Memory B cell (primary cell): ENCODE data around the gene NUP43.
"Not testable (repeated sequence)": the region's sequence is repeated elsewhere in the genome, so short reads cannot be mapped to it uniquely, and the experiment has no call there.

Experiments
- ATAC-seq: fragments of 150-1000 bp; cut with Tn5 transposase; 2 replicates; pipeline ENCODE4 v1.10.0; 2021; ENCODE audit warnings: low read depth, mild to moderate bottlenecking, moderate library complexity
- DNase-seq, 2 donors: peaks; one replicate each; pipeline ENCODE4 v3.0.0; 2022; ENCODE audit warnings: low spot score in 2 of 2
- H3K27ac Mint-ChIP-seq: one replicate; pipeline ENCODE4 v1.8.0; 2022; ENCODE audit warnings: mild to moderate bottlenecking, moderate library complexity, mixed read lengths
- H3K27me3 Mint-ChIP-seq: one replicate; pipeline ENCODE4 v1.8.0; 2022; ENCODE audit warnings: mixed read lengths
- H3K36me3 Mint-ChIP-seq: one replicate; pipeline ENCODE4 v1.8.0; 2022; ENCODE audit warnings: mild to moderate bottlenecking, mixed read lengths
- H3K4me1 Mint-ChIP-seq: one replicate; pipeline ENCODE4 v1.8.0; 2022; ENCODE audit warnings: mixed read lengths
- H3K4me3 Mint-ChIP-seq: one replicate; pipeline ENCODE4 v1.8.0; 2022; ENCODE audit warnings: mild to moderate bottlenecking, moderate library complexity, mixed read lengths
- H3K9me3 Mint-ChIP-seq: one replicate; pipeline ENCODE4 v1.8.0; 2022; ENCODE audit warnings: mixed read lengths

NUP43 gene

DNA sequence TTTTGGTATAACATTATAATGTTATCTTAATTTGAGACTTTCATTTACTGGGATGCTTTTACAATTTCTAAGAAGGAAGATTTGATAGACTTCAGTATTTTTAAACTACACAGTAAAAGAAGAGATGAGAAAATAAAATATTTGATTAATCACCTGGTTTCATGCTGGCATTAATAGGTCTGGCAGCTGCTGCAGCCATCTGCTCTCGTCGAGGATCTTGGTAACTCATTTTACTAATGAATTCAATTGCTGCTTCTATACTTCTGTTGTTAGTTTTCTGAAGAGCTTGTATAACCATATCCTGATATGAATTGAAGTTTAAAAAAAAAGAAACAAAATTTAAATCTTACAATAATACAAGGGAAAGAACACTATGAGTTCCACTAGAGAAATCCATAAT lies 51.4 kb downstream of the NUP43 start:
- ATAC-seq (no peak), DNase-seq (no peak)
- Mint-ChIP-seq H3K4me3 (no peak overlapping the region), H3K27ac (no peak overlapping the region), H3K36me3 (peaks cover 14% of the 10 kb centered on the region), H3K27me3 (no peaks in the 10 kb centered on the region), H3K9me3 (no peaks in the 10 kb centered on the region), H3K4me1 (peaks cover 6% of the 10 kb centered on the region)

DNA sequence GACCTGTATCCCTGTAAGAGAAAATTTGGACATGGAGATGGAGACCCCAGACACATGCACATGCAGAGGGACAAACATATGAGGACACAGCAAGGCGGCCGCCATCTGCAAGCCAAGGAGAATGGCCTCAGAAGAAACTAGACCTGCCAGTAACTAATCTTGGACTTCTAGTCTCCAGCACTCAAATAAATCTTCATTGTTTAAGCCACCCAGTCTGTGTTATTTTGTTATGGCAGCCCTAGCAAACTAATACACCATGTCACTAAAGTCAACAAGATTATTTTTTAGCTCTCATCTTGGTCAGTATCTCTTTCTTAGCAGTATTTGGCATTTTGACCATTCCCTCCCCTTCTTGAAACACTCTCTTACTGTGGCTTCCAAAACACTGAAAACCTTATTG lies 55.1 kb downstream of the NUP43 start:
- Mint-ChIP-seq H3K27ac (peak overlapping the region; percentile 23), H3K4me1 (peaks cover 7% of the 10 kb centered on the region), H3K9me3 (no peaks in the 10 kb centered on the region), H3K36me3 (peaks cover 23% of the 10 kb centered on the region), H3K4me3 (no peak overlapping the region), H3K27me3 (no peaks in the 10 kb centered on the region)
- DNase-seq (no peak), ATAC-seq (no peak)

DNA sequence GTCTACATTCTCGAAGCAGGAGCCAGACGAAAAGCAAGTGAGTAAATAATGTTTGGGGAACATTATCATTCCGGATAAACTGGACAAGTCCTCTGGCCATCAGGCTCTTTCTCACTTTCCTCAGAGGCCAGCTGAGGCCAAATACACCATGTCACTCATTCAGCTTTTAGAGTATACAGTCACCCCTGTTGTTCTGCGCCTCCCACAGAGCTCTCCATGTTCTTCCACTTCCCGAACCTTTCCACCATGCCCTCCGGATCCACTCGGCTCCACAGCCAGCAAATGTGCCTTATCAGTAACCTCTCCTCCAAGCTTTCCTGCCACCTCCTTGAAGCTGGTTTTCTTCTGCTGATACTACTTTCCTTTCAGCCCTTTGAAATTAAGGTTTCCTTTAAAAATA lies 60.1 kb downstream of the NUP43 start:
- no peaks in the 10 kb centered on the region for H3K9me3 Mint-ChIP-seq
- DNase-seq, result no peak
- H3K27me3 Mint-ChIP-seq, result no peaks in the 10 kb centered on the region
- no peak overlapping the region for H3K4me3 Mint-ChIP-seq
- H3K36me3 Mint-ChIP-seq, result peaks cover 21% of the 10 kb centered on the region
- H3K27ac Mint-ChIP-seq, result peak overlapping the region; percentile 49
- H3K4me1 Mint-ChIP-seq, result peaks cover 3% of the 10 kb centered on the region
- ATAC-seq, result no peak

DNA sequence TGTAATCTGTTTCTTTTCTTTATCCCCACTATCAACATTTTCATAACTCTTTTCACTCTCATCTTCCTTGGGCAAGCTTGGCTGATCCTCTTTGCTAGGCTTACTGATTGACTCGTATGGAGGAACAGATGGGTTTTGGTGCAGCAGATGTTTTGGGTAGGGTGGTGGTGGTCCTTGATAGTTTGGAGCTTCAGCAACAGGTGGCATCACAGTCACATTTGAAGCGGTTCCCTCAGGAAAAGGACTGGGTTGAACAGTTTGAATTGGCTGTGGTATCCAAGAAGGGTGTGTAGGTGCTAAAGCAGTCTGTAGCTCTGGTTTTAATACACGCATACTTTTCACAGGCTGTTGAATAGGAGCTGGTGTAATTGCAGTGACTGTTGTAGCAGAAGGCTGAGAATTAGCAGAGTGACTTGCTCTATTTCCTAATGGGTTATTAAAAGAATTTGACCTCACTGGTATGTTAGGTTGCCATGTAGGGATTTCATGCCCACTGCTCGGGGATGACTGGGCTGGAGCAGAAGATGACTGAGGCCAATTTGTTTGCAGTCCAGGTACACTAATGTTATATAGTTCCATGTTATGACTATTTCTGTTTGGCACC lies 63.0 kb downstream of the NUP43 start:
- peaks cover 7% of the 10 kb centered on the region for H3K4me1 Mint-ChIP-seq
- DNase-seq (no peak), ATAC-seq (no peak)
- H3K27ac Mint-ChIP-seq, result no peak overlapping the region
- peaks cover 16% of the 10 kb centered on the region for H3K36me3 Mint-ChIP-seq
- no peaks in the 10 kb centered on the region for H3K9me3 Mint-ChIP-seq
- H3K4me3 Mint-ChIP-seq, result no peak overlapping the region
- no peaks in the 10 kb centered on the region for H3K27me3 Mint-ChIP-seq

DNA sequence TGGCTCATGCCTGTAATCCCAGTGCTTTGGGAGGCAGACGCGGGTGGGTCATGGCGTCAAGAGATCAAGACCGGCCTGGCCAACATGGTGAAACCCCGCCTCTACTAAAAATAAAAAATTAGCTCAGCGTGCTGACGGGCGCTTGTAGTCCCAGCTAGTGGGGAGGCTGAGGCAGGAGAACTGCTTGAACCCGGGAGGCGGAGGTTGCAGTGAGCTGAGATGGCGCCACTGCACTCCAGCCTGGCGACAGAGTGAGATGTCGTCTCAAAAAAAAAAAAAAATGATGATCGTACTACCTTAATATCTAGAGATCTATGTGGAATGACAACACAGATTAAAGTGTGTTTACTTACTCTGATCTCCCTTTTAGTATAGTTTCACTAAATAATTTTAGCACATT lies 64.5 kb downstream of the NUP43 start:
- not testable (repeated sequence) for H3K9me3 Mint-ChIP-seq, ATAC-seq, H3K27me3 Mint-ChIP-seq, DNase-seq, H3K27ac Mint-ChIP-seq, H3K4me3 Mint-ChIP-seq, H3K4me1 Mint-ChIP-seq
- H3K36me3 Mint-ChIP-seq, result peaks cover 17% of the 10 kb centered on the region

DNA sequence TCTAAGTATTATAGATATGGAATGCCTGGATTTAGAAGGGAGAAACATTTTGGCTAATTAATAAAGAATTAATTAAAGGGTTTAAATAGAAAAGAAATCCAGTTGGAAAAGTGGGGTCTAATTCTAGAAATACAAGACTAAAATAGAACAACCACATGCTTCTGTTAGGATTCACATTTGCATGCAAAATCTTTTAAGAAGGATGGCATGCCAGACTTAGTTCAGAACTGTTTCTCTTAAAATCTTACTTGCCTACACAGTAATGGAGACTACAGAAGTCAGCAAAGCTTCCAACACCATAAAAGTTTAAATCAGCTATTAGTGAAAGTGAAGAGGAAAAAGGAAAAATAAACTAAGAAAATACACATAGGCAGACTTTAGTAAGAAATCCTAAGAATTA lies 65.1 kb downstream of the NUP43 start:
- Mint-ChIP-seq H3K4me1 (peaks cover 4% of the 10 kb centered on the region), H3K27ac (no peak overlapping the region), H3K4me3 (no peak overlapping the region), H3K27me3 (no peaks in the 10 kb centered on the region), H3K9me3 (no peaks in the 10 kb centered on the region), H3K36me3 (peaks cover 11% of the 10 kb centered on the region)
- ATAC-seq (no peak), DNase-seq (no peak)

DNA sequence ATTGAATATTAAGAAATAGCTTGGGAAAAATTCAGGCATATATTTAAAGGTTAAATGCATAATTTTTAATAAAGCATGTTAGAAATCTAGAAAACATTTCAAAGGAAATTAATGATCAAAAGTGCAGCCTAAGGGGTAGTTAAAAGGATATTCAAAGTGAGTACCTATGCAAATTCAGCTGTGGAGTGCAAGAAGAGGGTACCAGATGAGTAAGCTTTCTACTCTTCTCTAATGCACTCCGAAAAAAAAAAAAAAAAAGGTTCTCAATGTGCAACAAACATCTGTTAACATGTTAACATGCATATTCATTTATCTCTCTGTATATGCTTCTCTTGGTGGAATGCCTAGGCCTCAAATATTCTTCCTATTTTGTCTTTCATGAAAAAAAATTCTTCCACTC lies 65.8 kb downstream of the NUP43 start:
- no peak for DNase-seq
- Mint-ChIP-seq H3K36me3 (peaks cover 11% of the 10 kb centered on the region), H3K27me3 (no peaks in the 10 kb centered on the region), H3K4me3 (no peak overlapping the region), H3K9me3 (no peaks in the 10 kb centered on the region), H3K27ac (no peak overlapping the region), H3K4me1 (peaks cover 4% of the 10 kb centered on the region)
- ATAC-seq, result peak; percentile 24
